Glutamatergic neuron (in vitro differentiated cells): ENCODE measurements around the gene COLQ. TPM values are rescaled to one million over a fixed set of nuclear protein-coding genes. Genes with fewer than 3 reads are reported as not detected.

Experiments used
- DNase-seq: peaks from one replicate; pipeline ENCODE4 v3.0.0; 2022
- H3K27ac Mint-ChIP-seq: one replicate; pipeline ENCODE4 v1.8.0; 2020; ENCODE audit warnings: mild to moderate bottlenecking, mixed read lengths, inconsistent platforms; ENCODE audit not compliant: unreplicated experiment
- H3K27me3 Mint-ChIP-seq: one replicate; pipeline ENCODE4 v1.8.0; 2020; ENCODE audit warnings: mild to moderate bottlenecking, moderate library complexity, mixed read lengths, inconsistent platforms; ENCODE audit not compliant: unreplicated experiment
- H3K36me3 Mint-ChIP-seq: one replicate; pipeline ENCODE4 v1.8.0; 2020; ENCODE audit warnings: mild to moderate bottlenecking, mixed read lengths, inconsistent platforms; ENCODE audit not compliant: unreplicated experiment
- H3K4me1 Mint-ChIP-seq: one replicate; pipeline ENCODE4 v1.8.0; 2020; ENCODE audit warnings: mild to moderate bottlenecking, low read depth, mixed read lengths, inconsistent platforms; ENCODE audit not compliant: unreplicated experiment
- H3K4me3 Mint-ChIP-seq: one replicate; pipeline ENCODE4 v1.8.0; 2020; ENCODE audit warnings: mild to moderate bottlenecking, mixed read lengths, inconsistent platforms; ENCODE audit not compliant: unreplicated experiment
- H3K9me3 Mint-ChIP-seq: one replicate; pipeline ENCODE4 v1.8.0; 2020; ENCODE audit warnings: mild to moderate bottlenecking, moderate library complexity, mixed read lengths, inconsistent platforms; ENCODE audit not compliant: unreplicated experiment
- microRNA-seq: library from miRNA; unstranded; fragments of <30 nt; microRNA quantifications from one replicate; pipeline ENCODE4, GENCODE V29; 2020; ENCODE audit not compliant: unreplicated experiment
- total RNA-seq: library from RNA; stranded (reverse); fragmentation: NEBNext Ultra II Directional; extraction: Animal tissue kit (Norgen Biotek cat#: 25700); gene quantifications from one replicate; pipeline ENCODE4 v1.2.1, GENCODE V29; 2021; ENCODE audit not compliant: unreplicated experiment
- TF ChIP-seq, protein P1 (sequence below): fragments of 200-600 bp; sonication (generic); IDR thresholded peaks from one replicate; pipeline ENCODE4 v1.5.0; 2021; ENCODE audit not compliant: partially characterized antibody, unreplicated experiment

Gene COLQ
- total RNA-seq, 1 donor from 2014 or later: 4.8 TPM

DNA sequence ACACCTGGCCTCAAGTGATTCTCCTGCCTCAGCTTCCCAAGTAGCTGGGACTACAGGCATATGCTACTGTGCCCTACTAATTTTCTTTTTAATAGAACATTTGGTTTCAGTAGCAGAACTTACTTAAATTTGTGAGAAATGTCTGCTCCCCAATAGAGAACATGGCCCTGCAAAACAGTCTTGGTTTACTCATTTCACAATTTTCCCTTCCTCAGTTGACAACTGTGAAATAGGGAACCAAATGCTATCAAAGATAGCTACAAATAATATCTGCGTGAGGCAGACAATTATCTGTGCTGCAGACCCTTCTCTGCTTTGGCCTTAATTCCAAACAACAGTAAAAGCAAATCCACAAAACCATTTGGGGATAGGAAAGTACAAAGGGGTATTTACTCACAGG, 116.7 kb downstream of the COLQ start:
- Mint-ChIP-seq H3K27ac (no peak overlapping the region), H3K4me1 (no peaks in the 10 kb centered on the region), H3K36me3 (no peaks in the 10 kb centered on the region), H3K9me3 (peaks cover 1% of the 10 kb centered on the region), H3K4me3 (no peak overlapping the region), H3K27me3 (no peaks in the 10 kb centered on the region)
- no peak for DNase-seq
- TF ChIP-seq, protein P1, sequence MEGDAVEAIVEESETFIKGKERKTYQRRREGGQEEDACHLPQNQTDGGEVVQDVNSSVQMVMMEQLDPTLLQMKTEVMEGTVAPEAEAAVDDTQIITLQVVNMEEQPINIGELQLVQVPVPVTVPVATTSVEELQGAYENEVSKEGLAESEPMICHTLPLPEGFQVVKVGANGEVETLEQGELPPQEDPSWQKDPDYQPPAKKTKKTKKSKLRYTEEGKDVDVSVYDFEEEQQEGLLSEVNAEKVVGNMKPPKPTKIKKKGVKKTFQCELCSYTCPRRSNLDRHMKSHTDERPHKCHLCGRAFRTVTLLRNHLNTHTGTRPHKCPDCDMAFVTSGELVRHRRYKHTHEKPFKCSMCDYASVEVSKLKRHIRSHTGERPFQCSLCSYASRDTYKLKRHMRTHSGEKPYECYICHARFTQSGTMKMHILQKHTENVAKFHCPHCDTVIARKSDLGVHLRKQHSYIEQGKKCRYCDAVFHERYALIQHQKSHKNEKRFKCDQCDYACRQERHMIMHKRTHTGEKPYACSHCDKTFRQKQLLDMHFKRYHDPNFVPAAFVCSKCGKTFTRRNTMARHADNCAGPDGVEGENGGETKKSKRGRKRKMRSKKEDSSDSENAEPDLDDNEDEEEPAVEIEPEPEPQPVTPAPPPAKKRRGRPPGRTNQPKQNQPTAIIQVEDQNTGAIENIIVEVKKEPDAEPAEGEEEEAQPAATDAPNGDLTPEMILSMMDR: no peak

DNA sequence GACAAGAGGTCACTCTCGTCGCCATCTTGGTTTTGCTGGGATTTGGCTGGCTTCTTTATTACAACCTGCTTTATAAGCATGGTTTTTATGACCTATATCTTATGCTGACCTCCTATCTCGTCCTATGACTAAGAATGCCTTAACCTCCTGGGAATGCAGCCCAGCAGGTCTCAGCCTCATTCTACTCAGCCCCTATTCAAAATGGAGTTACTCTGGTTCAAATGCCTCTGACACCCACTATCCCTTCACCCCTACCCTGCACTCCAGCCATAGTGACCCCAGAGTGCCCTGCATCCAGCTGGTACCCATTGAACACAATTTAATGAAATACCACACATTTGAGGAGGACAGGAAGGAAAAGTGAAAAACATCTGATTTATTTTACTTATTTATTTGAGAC, 117.5 kb downstream of the COLQ start:
- H3K36me3 Mint-ChIP-seq: no peaks in the 10 kb centered on the region
- H3K9me3 Mint-ChIP-seq: peaks cover 1% of the 10 kb centered on the region
- no peak overlapping the region for H3K4me3 Mint-ChIP-seq
- TF ChIP-seq, protein P1: no peak
- H3K27me3 Mint-ChIP-seq: no peaks in the 10 kb centered on the region
- H3K4me1 Mint-ChIP-seq: no peaks in the 10 kb centered on the region
- DNase-seq: no peak
- no peak overlapping the region for H3K27ac Mint-ChIP-seq

DNA sequence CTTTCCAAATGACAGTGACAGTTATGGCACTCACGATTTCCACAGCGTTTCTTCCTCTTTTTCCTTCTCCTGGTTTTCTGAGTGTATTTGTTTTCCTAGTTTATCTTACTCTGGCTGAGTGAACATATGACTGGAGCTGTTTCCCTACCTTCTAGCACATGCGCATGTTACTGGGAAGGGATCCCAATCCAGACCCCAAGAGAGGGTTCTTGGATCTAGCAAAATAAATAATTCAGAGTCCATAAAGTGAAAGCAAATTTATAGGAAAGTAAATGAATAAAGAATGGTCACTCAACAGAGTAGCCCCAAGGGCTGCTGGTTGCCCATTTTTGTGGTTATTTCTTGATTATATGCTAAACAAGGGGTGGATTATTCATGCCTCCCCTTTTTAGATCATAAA, 118.0 kb downstream of the COLQ start:
- Mint-ChIP-seq H3K27me3 (no peaks in the 10 kb centered on the region), H3K9me3 (peaks cover 1% of the 10 kb centered on the region), H3K27ac (no peak overlapping the region), H3K36me3 (no peaks in the 10 kb centered on the region), H3K4me3 (no peak overlapping the region), H3K4me1 (no peaks in the 10 kb centered on the region)
- TF ChIP-seq, protein P1: no peak
- no peak for DNase-seq

DNA sequence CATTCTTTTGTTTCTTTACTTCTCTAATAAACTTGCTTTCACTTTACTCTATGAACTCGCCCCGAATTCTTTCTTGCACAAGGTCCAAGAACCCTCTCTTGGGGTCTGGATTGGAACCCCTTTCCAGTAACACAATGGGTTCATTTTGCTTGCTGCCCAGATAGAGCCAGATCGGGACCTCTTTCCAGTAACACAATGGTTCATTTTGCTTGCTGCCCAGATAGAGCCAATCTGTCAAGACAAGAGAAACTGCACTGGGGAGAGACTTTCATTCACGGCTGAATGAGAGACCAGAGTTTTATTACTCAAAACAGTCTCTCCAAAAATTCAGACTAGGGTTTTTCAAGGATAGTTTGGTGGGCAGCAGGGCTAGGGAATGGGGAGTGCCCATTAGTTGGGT, 119.6 kb downstream of the COLQ start:
- DNase-seq: no peak
- H3K9me3 Mint-ChIP-seq: peaks cover 5% of the 10 kb centered on the region

More for the DNA sequence above, 119.6 kb downstream of the COLQ start:
- H3K27me3 Mint-ChIP-seq: no peaks in the 10 kb centered on the region
- peaks cover 6% of the 10 kb centered on the region for H3K36me3 Mint-ChIP-seq
- TF ChIP-seq, protein P1: no peak
- H3K4me3 Mint-ChIP-seq: no peak overlapping the region
- H3K27ac Mint-ChIP-seq: no peak overlapping the region
- no peaks in the 10 kb centered on the region for H3K4me1 Mint-ChIP-seq

Small RNA genes lying within 50 kb of the gene (microRNA-seq; reads per million reads assigned to microRNA genes)
- gene MIR4270: not detected

Other genes starting within 250 kb of the COLQ start
- gene SH3BP5, start 189.1 kb downstream of the COLQ start, total RNA-seq: 25.3 TPM
- gene METTL6, start 94.2 kb downstream of the COLQ start, total RNA-seq: 25.9 TPM
- gene EAF1, start 94.1 kb downstream of the COLQ start, total RNA-seq: 43.9 TPM
- 19.0 TPM for gene HACL1, start 79.9 kb upstream of the COLQ start, total RNA-seq
- gene BTD, start 80.0 kb upstream of the COLQ start, total RNA-seq: 12.7 TPM